Astrocyte of the hippocampus (primary cell): ENCODE measurements around the gene KRT36.

Source experiments
- DNase-seq: peaks from one replicate; pipeline ENCODE4 v3.0.0; 2011; ENCODE audit warnings: low read depth, low spot score

Gene KRT36

GRCh38 chr17:41440531-41441033 lies 49.1 kb downstream of the KRT36 start, which contains the start of gene KRT38:
KRT38 (minus strand) TSS chr17:41440983; CDS start chr17:41440921, 62 bp downstream.
- no peak for DNase-seq

GRCh38 chr17:41439375-41439774 lies 50.3 kb downstream of the KRT36 start:
- DNase-seq = no peak

- DNase-seq = no peak
Measured at GRCh38 chr17:41437769-41438168, 51.9 kb downstream of the KRT36 start.

DNA sequence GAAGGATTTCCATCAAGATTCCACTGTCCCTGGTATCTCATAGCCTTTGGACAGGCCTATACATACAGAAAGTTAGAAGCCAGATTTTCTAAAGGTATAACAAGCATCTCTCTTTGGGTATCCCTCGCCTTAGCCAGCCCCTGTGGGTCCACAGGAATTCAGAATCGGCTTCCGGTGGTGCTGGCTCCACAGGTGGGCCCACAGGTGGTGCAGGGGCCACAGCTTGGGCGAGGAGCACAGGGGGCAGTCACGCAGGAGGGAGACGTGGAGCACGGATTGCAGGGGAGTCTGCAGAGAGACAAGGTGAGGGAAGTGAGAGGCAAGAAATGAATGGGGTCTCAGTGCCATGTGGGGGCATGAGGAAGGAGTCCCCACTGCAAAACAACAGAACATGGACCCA lies 52.5 kb downstream of the KRT36 start:
- DNase-seq = no peak
